Suprapubic skin (tissue), 2 donors: ENCODE results near the gene TMEM41A.

Source experiments
- EP300 ChIP-seq: sonication (generic); formaldehyde crosslinking; IDR thresholded peaks from one replicate; pipeline ENCODE4 v1.6.1; 2017; ENCODE audit warnings: antibody characterized with exemption
- POLR2A ChIP-seq, 2 donors: fragments of 450-650 bp; IDR thresholded peaks; one replicate each; pipeline ENCODE4 v1.6.1; 2017; ENCODE audit warnings: antibody characterized with exemption in 2 of 2, mild to moderate bottlenecking in 2 of 2, moderate library complexity in 2 of 2

- no peak for TF ChIP-seq POLR2A (IDR thresholded peaks at IDR 0.05)
- TF ChIP-seq EP300 = no peak
These were observed 4.2 kb upstream of the TMEM41A start for GRCh38 chr3:185502987-185503386.
